ENCODE results near the gene PELI3. TPM values are rescaled to one million over a fixed set of nuclear protein-coding genes. Genes with fewer than 3 reads are reported as not detected.

The PELI3 gene
- total and polyA plus RNA-seq, 8 donors = 0.58 to 11.2 (median 7.8) TPM

- TF ChIP-seq EP300 (IDR thresholded peaks at IDR 0.05) (no peak), POLR2A (IDR thresholded peaks at IDR 0.05) (peak in 2 of 4 donors; percentile 69 to 84), POLR2AphosphoS5 (IDR thresholded peaks at IDR 0.05) (peak; percentile 86 to 96 (median 93)), CTCF (IDR thresholded peaks at IDR 0.05) (peak in 2 of 7 experiments; percentile 6 to 8)
- peak; percentile 99 for DNase-seq
- Histone ChIP-seq H3K9me3 (no peaks in the 10 kb centered on the region), H3K36me3 (peaks cover 0 to 47% (median 41%) of the 10 kb centered on the region in 4 donors), H3K4me3 (peak within 1 kb of the TSS; percentile 61 to 73 (median 65)), H3K4me1 (peaks cover 0 to 29% (median 21%) of the 10 kb centered on the region in 4 donors), H3K27ac (peak within 1 kb of the TSS; percentile 88 to 96 (median 94)), H3K27me3 (no peaks in the 10 kb centered on the region)
- WGBS, 5 donors = 0 to 1% (median 1%) methylated on average over 27 to 62 of the region's 62 CpGs
- intact Hi-C loops (cut with DNase I; ENCODE audit: low total_unique reads) = no loop called here
Measured at GRCh38 chr11:66480117-66480938, 13.6 kb downstream of the PELI3 start, which contains the start of gene DPP3. Gene DPP3 (plus strand): TSS chr11:66480434. CDS start chr11:66482201, 1,767 bp downstream.

GRCh38 chr11:66484806-66485380, 18.2 kb downstream of the PELI3 start:
- 82 to 88% (median 86%) methylated on average over 5 to 7 of the region's 7 CpGs for WGBS, 5 donors
- H3K4me3 ChIP-seq = no peak overlapping the region
- H3K4me1 ChIP-seq = peaks cover 0 to 12% (median 10%) of the 10 kb centered on the region in 4 donors
- no peaks in the 10 kb centered on the region for H3K9me3 ChIP-seq
- TF ChIP-seq POLR2A (IDR thresholded peaks at IDR 0.05) (no peak), POLR2AphosphoS5 (IDR thresholded peaks at IDR 0.05) (no peak), EP300 (IDR thresholded peaks at IDR 0.05) (no peak), CTCF (IDR thresholded peaks at IDR 0.05) (no peak)
- intact Hi-C loops (cut with DNase I; ENCODE audit: low total_unique reads) = no loop called here
- no peak for DNase-seq
- H3K27ac ChIP-seq = no peak overlapping the region
- H3K27me3 ChIP-seq = no peaks in the 10 kb centered on the region
- peaks cover 24 to 76% (median 75%) of the 10 kb centered on the region in 4 donors for H3K36me3 ChIP-seq

GRCh38 chr11:66488957-66489356, 22.3 kb downstream of the PELI3 start:
- intact Hi-C loops (cut with DNase I; ENCODE audit: low total_unique reads) = no loop called here
- Histone ChIP-seq H3K9me3 (no peaks in the 10 kb centered on the region), H3K27ac (no peak overlapping the region), H3K27me3 (no peaks in the 10 kb centered on the region), H3K4me3 (no peak overlapping the region), H3K4me1 (no peaks in the 10 kb centered on the region), H3K36me3 (peaks cover 35 to 99% (median 96%) of the 10 kb centered on the region in 4 donors)
- DNase-seq = no peak
- TF ChIP-seq EP300 (IDR thresholded peaks at IDR 0.05) (no peak), POLR2A (IDR thresholded peaks at IDR 0.05) (no peak), POLR2AphosphoS5 (IDR thresholded peaks at IDR 0.05) (no peak), CTCF (IDR thresholded peaks at IDR 0.05) (no peak)
- WGBS, 5 donors = 85 to 95% (median 91%) methylated on average over 10 of the region's 10 CpGs

GRCh38 chr11:66489636-66490035, 22.9 kb downstream of the PELI3 start:
- intact Hi-C loops (cut with DNase I; ENCODE audit: low total_unique reads) = no loop called here
- 80 to 93% (median 87%) methylated on average over 7 of the region's 7 CpGs for WGBS, 5 donors

More at GRCh38 chr11:66489636-66490035, 22.9 kb downstream of the PELI3 start:
- Histone ChIP-seq H3K27ac (no peak overlapping the region), H3K27me3 (no peaks in the 10 kb centered on the region), H3K9me3 (no peaks in the 10 kb centered on the region), H3K4me1 (no peaks in the 10 kb centered on the region), H3K36me3 (peaks cover 35 to 98% (median 96%) of the 10 kb centered on the region in 4 donors), H3K4me3 (no peak overlapping the region)
- TF ChIP-seq EP300 (IDR thresholded peaks at IDR 0.05) (no peak), CTCF (IDR thresholded peaks at IDR 0.05) (no peak), POLR2A (IDR thresholded peaks at IDR 0.05) (no peak), POLR2AphosphoS5 (IDR thresholded peaks at IDR 0.05) (no peak)
- DNase-seq = no peak

Measured in stomach (tissue), 9 donors.